Hypothalamus (tissue), 51 donors: Measurements from ENCODE around the gene GDPD4.

ENCODE experiments used
- DNase-seq, 51 donors: peaks; one replicate each; lab custom pipeline; 2025; lab: John Stamatoyannopoulos, UW

GDPD4 gene

DNA sequence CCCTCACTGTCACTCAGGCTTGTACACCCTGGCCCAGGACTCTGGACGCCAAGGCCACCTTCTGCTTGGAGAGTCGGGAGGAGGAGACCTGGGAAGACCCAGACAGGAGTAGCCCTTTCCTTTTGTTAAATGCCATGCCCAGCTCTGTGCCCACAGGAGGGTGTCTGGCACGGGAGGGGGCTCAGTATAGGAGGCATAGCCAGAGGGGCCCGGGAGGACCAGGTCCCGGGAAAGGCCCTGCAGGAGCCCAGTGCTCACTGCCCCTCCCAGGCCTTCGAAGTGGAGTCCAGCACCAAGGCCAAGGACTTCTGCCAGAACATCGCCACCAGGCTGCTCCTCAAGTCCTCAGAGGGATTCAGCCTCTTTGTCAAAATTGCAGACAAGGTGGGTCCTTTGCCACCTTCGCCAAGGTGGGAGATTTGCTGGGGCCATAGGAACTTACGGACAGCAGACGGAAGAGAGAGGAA, 94.4 kb downstream of the GDPD4 start:
- no peak for DNase-seq

DNA sequence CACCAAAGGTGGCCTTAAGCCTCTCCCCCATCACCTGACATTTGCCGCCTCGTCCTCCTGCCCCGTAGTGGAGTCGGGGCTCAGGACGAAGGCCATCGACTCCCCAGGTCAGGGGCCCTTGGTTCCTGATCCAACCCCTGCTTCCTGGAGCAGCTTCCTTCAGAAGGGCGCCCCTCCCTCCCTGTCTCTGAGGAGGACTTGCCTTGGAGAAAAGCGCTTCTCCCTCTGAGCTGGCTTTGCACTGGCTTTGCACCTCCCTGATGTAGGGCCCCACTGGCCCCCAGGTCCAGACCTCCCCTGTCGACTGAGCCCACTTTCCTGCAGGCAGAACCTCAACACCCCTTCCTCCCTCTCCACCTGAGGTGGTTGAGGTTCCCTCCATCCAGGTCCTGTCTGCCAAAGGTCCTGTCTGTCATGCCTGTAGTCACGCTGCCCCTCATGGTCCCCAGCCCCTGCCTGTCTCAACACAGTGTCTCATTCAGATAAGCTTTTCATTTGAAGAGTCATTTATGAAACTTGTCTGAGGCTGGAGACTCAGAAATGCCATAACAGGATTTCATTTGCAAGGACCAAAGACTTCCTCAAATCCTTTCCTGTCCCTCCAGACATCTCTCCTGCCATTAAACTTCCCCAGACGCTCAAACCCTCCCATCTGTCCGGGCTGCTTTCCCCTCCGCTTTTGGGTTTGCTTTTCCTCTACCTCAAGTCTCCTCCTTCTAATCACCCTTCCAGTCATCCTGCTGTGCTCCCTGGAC, 95.0 kb downstream of the GDPD4 start:
- DNase-seq: no peak

DNA sequence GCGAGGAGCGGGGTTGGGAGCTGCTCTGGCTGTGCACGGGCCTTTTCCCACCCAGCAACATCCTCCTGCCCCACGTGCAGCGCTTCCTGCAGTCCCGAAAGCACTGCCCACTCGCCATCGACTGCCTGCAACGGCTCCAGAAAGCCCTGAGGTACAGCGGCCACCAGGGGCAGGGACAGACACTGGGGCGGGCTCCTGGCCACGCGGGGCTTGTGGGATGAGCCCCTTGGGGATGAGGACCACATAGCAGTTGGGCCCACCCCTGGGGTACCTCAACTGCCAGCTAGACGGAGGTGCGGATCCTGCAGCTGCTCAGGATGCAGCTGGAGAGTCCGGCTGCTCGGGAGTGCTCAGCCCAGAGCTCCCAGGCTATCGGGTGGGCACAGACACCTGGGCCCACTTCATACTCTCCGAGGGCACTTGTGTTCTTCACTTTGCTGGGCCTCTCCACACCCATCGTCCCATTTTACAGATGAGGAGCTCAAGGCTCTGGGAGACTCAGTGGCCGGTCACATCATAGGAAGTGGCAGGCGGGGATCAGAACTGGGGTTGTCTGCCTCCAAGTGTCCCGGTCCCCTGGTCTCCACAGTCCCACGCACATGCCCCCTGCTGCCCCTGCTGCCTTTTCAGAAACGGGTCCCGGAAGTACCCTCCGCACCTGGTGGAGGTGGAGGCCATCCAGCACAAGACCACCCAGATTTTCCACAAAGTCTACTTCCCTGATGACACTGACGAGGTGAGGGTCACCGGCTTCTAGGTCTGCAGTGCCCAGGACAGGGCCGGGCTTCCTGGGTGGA, 95.8 kb downstream of the GDPD4 start:
- no peak for DNase-seq

DNA sequence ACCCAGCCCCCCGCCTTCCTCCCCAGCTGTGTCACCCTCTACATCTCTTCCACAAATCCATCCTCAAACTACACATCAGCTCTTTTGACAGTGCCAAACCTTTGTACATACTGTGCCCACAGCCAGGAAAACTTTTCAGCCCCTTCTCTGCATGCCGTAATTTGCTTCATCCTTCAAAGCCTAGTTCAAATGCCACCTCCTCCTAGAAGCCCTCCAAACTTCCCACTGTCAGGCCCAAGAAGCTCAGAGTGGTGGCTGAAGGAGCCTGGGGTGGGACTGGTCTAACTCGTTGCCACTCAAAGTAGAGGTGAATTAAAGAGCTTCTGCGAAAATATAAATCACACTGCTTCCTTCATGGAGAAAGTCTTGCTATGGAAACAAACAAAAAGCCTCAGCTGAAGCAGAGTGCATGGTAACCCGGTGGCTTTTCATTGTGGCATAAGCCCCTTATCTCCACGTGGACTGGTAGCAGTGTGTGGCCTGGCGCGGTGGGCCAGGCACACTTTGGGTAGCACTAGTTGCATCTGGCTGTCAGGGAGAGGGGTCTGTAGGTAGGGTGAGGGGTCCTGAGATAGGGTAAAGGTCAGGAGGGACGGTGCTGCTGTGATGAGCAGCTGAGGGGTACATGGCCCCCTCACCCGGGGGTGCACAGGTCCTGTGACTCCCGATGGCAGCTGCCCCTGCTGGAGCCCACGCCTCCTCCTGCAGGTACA, 96.6 kb downstream of the GDPD4 start:
- no peak for DNase-seq

DNA sequence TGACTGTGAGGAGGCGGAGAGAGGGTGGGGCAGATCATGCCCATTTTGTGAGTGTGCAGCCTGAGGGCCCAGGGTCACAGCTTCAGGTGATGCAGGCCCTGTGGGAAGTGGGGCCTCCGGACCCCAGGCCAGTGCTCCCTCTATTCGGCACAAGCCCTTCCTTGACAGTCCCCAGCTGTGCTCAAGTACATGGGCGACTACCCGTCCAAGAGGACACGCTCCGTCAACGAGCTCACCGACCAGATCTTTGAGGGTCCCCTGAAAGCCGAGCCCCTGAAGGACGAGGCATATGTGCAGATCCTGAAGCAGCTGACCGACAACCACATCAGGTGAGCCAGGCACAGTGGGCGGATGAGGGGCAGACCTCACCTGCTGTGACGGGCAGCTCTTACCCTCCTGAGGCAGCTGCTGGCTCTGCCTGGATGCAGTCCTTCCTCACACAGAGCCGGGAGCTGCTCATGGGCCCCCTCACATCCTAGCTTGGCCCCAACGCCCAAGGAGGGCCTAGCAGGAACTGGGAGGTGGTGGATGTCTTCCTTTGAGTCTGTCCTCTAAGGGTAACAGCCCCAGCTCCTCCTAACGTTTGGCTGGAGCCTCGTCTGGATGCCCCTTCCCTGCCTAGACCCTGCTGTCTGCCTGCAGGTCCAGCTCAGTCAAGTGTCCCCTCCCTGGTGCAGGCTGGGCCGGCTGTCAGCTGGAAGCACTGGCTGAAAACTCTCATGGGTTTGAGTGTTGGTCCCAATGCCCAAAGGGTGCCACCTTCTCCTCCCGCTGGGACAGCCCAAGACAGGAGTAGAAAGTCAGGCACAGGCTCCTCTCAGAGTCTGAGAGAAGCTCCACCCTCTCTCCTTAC, 97.4 kb downstream of the GDPD4 start:
- no peak for DNase-seq

DNA sequence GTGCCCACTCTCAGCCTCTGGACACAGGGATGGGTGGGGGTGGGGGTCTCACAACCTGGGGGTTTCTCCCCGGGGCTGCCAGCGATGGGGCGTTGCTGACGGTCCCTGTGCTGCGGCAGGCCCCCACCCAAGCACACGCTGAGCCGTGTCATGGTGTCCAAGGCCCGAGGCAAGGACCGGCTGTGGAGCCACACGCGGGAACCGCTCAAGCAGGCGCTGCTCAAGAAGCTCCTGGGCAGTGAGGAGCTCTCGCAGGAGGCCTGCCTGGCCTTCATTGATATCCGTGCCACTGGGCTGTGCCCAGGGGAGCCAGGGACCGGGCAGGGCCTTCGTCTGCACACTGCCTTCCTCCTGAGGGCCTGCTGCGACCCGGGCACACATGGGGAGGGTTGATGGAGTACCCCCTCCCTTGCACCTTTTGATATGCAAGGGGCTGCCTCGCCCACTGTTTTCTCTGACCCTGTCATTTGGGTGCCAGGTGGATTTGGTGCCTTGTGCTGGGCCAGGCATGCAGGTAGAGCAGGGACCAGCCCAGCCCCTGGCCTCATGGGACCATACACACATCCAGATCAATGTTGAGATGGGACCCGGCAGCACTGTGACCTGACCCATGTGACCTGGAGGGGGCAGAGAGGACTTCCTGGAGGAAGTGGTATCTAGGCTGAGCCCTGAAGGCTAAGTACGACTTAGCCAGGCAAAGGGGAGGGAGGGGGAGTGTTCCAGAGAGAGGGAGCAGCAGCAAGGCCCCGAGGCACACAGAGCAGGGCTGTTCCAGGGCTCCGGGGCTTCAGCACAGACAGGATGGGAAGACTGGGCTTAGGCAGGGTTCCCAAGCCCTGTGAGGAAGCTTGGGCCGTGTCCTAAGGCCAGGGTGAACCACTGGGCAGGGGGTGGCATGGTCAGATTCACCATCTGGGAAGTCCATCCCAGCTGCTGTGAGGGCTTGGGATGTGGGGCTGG, 98.3 kb downstream of the GDPD4 start:
- DNase-seq: no peak

DNA sequence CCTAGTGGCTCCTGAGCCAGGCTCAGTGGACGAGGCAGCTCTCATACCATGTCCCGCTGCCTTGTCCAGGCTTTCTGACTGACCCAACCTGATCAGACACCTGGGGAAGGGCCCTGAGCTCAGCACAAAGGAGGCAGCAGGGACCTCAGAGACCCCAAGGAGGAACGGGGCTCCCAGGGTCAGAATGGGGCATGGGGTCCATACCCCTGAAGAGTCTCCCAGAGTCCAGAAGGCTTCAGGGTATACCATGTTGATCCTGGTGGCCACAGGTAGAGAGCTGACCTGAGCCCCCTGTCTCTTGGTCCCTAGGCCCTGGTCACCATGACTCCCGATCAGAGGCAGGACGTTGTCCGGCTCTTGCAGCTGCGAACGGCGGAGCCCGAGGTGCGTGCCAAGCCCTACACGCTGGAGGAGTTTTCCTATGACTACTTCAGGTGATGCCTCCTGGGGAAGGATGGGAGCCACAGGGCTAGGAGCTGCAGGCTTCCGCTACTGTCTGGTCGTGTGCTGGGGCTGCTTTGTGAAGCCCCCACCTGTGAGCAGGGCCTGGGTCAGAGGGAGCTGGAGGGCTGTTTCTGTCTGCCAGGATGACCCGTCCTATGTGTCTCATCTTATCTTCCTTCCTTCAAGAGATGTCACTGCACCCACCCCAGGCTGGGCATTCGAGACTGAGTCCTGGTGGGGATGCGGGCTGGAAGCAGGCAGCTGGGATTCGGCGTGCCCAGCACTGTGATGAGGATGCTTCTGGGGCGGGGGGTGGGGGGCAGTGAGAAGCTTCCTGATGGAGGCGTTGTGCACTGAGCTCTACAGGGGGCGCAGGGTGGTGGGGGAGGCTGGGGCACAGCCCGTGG, 99.3 kb downstream of the GDPD4 start:
- no peak for DNase-seq

DNA sequence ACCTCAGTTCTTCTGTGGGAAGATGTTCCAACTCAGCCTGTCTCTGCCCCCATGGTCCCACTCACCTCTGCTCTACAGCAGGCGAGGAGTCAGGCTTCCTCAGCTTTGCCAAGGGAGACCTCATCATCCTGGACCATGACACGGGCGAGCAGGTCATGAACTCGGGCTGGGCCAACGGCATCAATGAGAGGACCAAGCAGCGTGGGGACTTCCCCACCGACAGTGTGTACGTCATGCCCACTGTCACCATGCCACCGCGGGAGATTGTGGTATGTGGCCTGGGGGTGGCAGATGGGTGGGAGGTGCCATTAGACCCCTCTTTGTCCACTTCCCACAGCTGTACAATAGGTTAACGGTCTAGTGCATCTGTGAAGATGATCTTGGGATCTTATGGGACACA, 100.1 kb downstream of the GDPD4 start:
- no peak for DNase-seq

DNA sequence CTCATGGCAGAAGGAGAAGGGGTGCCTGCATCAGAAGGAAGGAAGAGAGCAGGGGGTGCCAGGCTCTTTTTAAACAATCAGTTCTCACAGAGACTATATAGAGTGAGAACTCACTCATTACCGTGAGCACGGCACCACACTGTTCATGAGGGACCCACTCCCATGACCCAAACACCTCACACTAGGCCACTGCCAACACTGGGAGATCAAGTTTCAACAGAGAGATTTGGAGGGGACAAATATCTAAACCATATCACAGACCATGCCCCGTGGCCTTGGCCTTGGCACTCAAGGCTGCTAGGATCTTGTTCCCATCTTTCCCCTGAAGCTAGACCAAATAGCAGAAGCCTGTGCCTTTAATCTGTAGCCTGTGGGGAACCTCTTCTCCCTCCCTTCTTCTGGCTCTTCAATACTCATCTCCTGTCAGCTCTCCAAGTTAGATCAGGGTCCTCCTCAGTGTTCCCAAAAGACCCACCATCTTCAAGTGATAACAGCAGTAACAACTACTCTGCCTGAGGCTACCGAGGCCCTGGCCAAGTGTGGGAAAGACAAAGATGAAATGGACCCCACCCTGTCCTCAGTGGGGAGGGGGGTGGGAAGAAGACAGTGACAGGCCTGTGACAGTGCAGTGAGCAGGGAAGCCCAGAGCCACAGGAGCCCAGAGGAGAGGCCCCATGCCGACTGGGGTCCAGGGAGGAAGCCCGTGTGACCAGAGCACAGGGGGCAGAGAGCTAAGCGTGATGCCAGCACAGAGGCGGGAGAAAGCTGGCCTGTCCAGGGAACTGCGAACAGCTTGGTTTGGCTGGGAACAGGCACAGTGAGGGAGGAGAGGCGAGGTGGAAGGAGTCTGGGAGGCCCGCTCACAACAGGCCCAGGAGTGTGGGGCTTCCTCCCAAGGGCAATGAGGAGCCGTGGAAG, 100.9 kb downstream of the GDPD4 start:
- DNase-seq: no peak

DNA sequence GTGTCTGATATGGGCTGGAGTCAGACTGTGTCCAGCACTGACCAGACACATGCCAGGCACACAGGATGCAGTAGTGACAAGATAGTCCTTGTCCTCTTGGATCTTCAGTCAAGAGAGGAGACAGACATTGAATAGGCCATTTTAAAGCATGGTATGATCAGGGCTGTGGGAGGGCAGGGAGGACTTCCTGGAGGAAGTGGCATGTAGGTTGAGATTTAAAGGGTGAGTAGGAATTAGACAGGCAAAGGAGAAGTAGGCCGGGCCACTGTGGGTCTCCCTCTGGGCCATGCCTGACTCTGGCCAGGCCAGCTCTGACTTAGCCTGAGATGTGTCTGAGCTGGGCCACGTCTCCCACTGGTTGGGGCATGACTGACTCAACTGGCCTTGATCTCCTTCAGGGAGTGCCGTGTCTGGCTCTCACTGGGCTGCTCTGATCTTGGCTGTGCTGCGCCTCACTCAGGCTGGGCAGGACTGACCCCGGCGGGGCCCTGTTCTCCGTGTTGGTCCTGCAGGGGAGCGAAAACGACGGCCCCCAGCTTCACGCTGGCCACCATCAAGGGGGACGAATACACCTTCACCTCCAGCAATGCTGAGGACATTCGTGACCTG, 102.2 kb downstream of the GDPD4 start:
- no peak for DNase-seq

DNA sequence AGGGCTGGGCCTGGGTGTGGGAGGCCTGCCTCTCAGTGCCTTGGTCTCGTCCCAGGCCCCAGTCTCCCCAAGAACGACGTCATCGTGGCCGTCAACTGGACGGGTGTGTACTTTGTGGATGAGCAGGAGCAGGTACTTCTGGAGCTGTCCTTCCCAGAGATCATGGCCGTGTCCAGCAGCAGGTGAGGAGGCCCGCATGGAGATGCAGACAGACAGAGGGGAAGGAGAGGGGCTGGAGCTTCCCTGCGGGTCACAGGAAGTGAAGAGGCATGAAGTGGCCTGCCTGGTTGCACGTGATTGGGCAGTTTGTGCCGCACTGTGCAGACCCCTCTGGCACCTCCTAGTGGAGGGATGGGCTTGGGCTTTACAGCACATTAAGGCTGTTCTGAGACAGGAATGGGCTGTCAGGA, 103.0 kb downstream of the GDPD4 start:
- DNase-seq: no peak

DNA sequence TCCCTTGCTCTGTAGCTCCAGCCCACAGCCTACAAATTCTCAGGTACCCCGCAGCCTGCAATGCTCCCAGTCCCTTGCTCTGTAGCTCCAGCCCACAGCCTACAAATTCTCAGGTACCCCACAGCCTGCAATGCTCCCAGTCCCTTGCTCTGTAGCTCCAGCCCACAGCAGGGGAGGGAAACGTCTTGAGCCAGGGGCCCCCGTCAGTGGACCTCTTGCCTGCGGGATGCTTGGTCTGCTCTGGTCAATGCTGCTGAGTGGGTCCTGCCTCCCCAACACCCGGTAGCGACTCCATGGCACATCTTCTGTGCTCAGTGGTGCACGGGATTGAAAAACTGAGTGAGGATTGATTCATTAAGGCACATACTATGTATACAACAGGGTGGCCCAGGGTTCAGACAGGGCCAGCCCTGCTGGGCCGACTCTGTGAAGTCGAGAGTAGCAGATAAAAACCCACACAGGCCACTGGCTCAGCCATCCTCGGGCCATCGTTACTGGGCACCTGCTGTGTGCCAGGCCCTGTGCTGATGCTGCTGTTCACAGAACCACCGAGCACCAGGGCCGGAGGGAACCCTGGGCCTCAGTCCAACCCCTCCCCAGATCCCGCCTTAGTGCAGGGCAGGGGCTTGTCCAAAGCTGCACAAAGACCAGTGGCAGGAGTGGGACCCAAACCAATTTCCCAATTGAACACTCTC, 103.7 kb downstream of the GDPD4 start:
- no peak for DNase-seq

DNA sequence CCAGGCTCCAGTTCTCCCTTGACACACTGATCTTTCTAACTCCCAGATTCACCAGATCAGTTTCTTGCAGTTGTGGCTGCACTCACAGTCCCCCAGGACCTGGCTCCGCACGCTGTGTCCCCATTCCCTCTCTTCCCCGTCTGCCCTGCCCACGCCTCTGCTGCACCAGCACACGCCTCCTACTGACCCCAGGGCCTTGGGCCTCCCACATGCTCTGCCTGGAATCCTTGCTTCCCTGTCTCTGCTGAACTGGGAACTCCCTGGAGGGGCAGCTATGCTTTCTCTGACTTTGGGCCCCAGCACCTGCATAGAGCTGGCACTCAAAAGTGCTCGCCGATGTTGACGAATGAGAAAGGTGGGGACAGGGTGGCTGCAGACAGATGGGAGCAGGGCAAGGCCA, 104.5 kb downstream of the GDPD4 start:
- no peak for DNase-seq

DNA sequence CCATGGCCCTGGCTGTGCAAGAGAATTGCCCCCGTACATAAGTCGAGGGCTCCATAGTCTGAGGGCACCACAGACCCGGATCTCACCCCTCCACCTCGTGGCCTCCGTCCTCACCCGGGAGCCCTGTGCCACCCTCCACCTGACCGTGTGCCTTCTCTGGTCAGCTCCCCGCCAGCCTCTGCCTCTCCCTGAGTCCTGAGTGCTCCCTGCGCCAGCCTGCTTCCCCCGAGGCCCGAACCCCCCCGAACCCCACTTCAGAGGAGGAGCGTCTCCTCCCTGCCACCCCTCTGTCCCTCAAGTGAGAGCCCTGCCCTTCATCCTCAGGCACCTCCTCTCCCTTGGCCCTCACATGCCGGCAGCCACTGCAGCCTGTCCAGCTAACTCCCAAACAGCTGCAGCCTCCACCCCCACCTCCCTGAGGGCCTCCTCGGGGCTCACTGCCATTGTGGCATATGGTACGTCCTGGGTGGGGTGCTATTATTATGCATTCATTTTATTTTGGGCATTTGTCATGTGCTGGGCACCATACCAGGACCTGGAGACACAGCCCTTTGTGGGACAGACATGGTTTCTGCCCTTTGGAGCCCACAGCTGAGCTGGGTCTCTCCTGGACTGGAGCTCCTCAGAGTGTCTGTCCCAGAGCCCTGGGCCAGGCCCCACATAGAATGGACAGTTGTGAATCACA, 106.3 kb downstream of the GDPD4 start:
- no peak for DNase-seq
